A549 (cell line): ENCODE results near the gene RNU5D-1. TPM values are rescaled to one million over a fixed set of nuclear protein-coding genes. Genes with fewer than 3 reads are reported as not detected.

Source experiments
- ATAC-seq, 2 experiments: fragments of 200-7000 bp in 1 of 2; fragments of >200 bp in 1 of 2; cut with Nextera tagmentation in 1 of 2; cut with Tn5 transposase in 1 of 2; 3 replicates each; pipeline versions ENCODE4 v1.8.0 to v1.9.1; 2018 to 2020; ENCODE audit warnings: mild to moderate bottlenecking in 1 of 2, moderate library complexity in 1 of 2
- CTCF ChIA-PET: fragments of 300-600 bp; sonication (Branson Sonifier 250); formaldehyde crosslinking; extraction: SDS; loops from one replicate; lab custom pipeline; 2021; ENCODE audit warnings: antibody characterized with exemption, inconsistent platforms; lab: Yijun Ruan, JAX
- POLR2A ChIA-PET: fragments of 350-600 bp; formaldehyde crosslinking; extraction: SDS; loops from one replicate; lab custom pipeline; 2021; ENCODE audit warnings: antibody characterized with exemption, inconsistent platforms; lab: Yijun Ruan, JAX
- DNase-seq, 2 experiments: peaks; one replicate each; pipeline versions ENCODE4 v3.0.0 to v3.0.0-alpha.2; 2011 to 2016; ENCODE audit warnings: low read depth in 1 of 2, low spot score in 1 of 2
- FAIRE-seq: peaks from 2 replicates; lab custom pipeline; 2011; peaks lifted over from hg19 to GRCh38; lab: Jason Lieb, UNC
- H3K27ac ChIP-seq, 2 experiments: fragments of >200 bp; sonication (Bioruptor Twin); formaldehyde crosslinking; 3 replicates each; pipeline ENCODE4 v1.5.1; 2016 to 2017
- H3K4me1 ChIP-seq: fragments of >200 bp; sonication (Bioruptor Twin); formaldehyde crosslinking; 3 replicates; pipeline ENCODE4 v1.6.1; 2016
- H3K4me2 ChIP-seq: fragments of >200 bp; sonication (Bioruptor Twin); formaldehyde crosslinking; 3 replicates; pipeline ENCODE4 v1.6.1; 2016
- H3K4me3 ChIP-seq: fragments of >200 bp; sonication (Bioruptor Twin); formaldehyde crosslinking; 3 replicates; pipeline ENCODE4 v1.5.1; 2016
- H3K9me3 ChIP-seq: fragments of >200 bp; sonication (Bioruptor Twin); formaldehyde crosslinking; 3 replicates; pipeline ENCODE4 v1.6.1; 2016
- CHD4 ChIP-seq: fragments of 200-600 bp; sonication (generic); IDR thresholded peaks from 2 replicates; pipeline ENCODE4 v1.6.1; 2016; ENCODE audit warnings: antibody characterized with exemption, mild to moderate bottlenecking, borderline replicate concordance
- EHMT2 ChIP-seq: fragments of 200-600 bp; sonication (generic); IDR thresholded peaks from 2 replicates; pipeline ENCODE4 v1.6.1; 2016; ENCODE audit warnings: antibody characterized with exemption, low read depth, mild to moderate bottlenecking, moderate library complexity
- GATA3 ChIP-seq: IDR thresholded peaks from 2 replicates; pipeline ENCODE4 v1.6.1; 2012; ENCODE audit warnings: borderline replicate concordance
- HOXB5 ChIP-seq: fragments of 250-450 bp; sonication (Bioruptor Pico); IDR thresholded peaks from 2 replicates; pipeline ENCODE4 v1.5.0; 2020; ENCODE audit warnings: mild to moderate bottlenecking, moderate library complexity
- JUN ChIP-seq, 2 experiments: fragments of >200 bp; sonication (Bioruptor Twin); formaldehyde crosslinking; IDR thresholded peaks; 2 replicates in 1 of 2; 3 replicates in 1 of 2; pipeline ENCODE4 v1.6.1; 2016 to 2017
- KDM1A ChIP-seq: fragments of 200-600 bp; sonication (generic); IDR thresholded peaks from 2 replicates; pipeline ENCODE4 v1.6.1; 2016; ENCODE audit warnings: low read depth, mild to moderate bottlenecking
- KDM5A ChIP-seq: fragments of 200-600 bp; sonication (generic); IDR thresholded peaks from 2 replicates; pipeline ENCODE4 v1.6.1; 2016; ENCODE audit warnings: antibody characterized with exemption, mild to moderate bottlenecking
- MAFK ChIP-seq: fragments of 450-650 bp; IDR thresholded peaks from 2 replicates; pipeline ENCODE4 v1.6.1; 2014; ENCODE audit not compliant: partially characterized antibody
- MYC ChIP-seq: IDR thresholded peaks from 2 replicates; pipeline ENCODE4 v1.6.1; 2012; ENCODE audit warnings: mild to moderate bottlenecking, inconsistent platforms, low read length, improper control_type of control experiment, borderline replicate concordance
- PHF8 ChIP-seq: fragments of 200-600 bp; sonication (generic); IDR thresholded peaks from 2 replicates; pipeline ENCODE4 v1.6.1; 2016; ENCODE audit warnings: low read depth, mild to moderate bottlenecking, antibody characterized with exemption, moderate library complexity, borderline replicate concordance
- POLR2A ChIP-seq: IDR thresholded peaks from 2 replicates; pipeline ENCODE4 v1.6.1; 2012; ENCODE audit warnings: mild to moderate bottlenecking, low read length
- TP53 ChIP-seq: fragments of 250-450 bp; sonication (Bioruptor Pico); IDR thresholded peaks from 2 replicates; pipeline ENCODE4 v1.5.0; 2021; ENCODE audit warnings: mild to moderate bottlenecking, moderate library complexity
- ZFP36 ChIP-seq: fragments of 450-650 bp; IDR thresholded peaks from 2 replicates; pipeline ENCODE4 v1.6.1; 2014; ENCODE audit warnings: borderline replicate concordance; ENCODE audit not compliant: partially characterized antibody
- ZNF302 ChIP-seq: fragments of 250-450 bp; sonication (Bioruptor Pico); IDR thresholded peaks from 2 replicates; pipeline ENCODE4 v1.9.0; 2021; ENCODE audit warnings: inconsistent platforms, mild to moderate bottlenecking, moderate library complexity
- WGBS: methylation state at CpG from one replicate; pipeline ENCODE4 v1.1.6; 2017; ENCODE audit errors: missing lambda C conversion rate; 5-methylcytosine and 5-hydroxymethylcytosine counted together
- polyA plus RNA-seq, 4 experiments: library from polyadenylated mRNA; depleted of rRNA in 3 of 4; stranded (reverse); fragments of >200 nt; fragmentation: RNase III in 1 of 4; extraction: RNeasy Plus Mini Kit Qiagen cat#74134 plus additional on column Dnase treatment in 1 of 4; gene quantifications; 2 replicates in 3 of 4; 3 replicates in 1 of 4; pipeline ENCODE4 v1.2.3, GENCODE V29; 2011 to 2017
- TF ChIP-seq, protein P1 (sequence below): fragments of 150-350 bp; IDR thresholded peaks from 2 replicates; pipeline ENCODE4 v1.6.1; 2014; ENCODE audit warnings: low read depth, mild to moderate bottlenecking, low read length
- TF ChIP-seq, protein P2 (sequence below): fragments of 200-600 bp; sonication (generic); IDR thresholded peaks from 2 replicates; pipeline ENCODE4 v1.6.1; 2016; ENCODE audit warnings: antibody characterized with exemption, mild to moderate bottlenecking, moderate library complexity
- TF ChIP-seq, protein P3 (sequence below): fragments of 250-450 bp; sonication (Bioruptor Pico); IDR thresholded peaks from 2 replicates; pipeline ENCODE4 v1.5.0; 2021; ENCODE audit warnings: mild to moderate bottlenecking, moderate library complexity, borderline replicate concordance
- TF ChIP-seq, protein P4 (sequence below): IDR thresholded peaks from 2 replicates; pipeline ENCODE4 v1.6.1; 2012
- TF ChIP-seq, protein P5 (sequence below): fragments of >200 bp; sonication (Bioruptor Twin); formaldehyde crosslinking; IDR thresholded peaks from 3 replicates; pipeline ENCODE4 v1.6.1; 2016
- TF ChIP-seq, protein P6 (sequence below): fragments of 250-450 bp; sonication (Bioruptor Pico); IDR thresholded peaks from 2 replicates; pipeline ENCODE4 v1.5.0; 2020; ENCODE audit warnings: low read depth, mild to moderate bottlenecking, moderate library complexity

Gene RNU5D-1
- polyA plus RNA-seq, 2 of the 4 experiments (the other 2 are of a cell fraction) = not detected

DNA sequence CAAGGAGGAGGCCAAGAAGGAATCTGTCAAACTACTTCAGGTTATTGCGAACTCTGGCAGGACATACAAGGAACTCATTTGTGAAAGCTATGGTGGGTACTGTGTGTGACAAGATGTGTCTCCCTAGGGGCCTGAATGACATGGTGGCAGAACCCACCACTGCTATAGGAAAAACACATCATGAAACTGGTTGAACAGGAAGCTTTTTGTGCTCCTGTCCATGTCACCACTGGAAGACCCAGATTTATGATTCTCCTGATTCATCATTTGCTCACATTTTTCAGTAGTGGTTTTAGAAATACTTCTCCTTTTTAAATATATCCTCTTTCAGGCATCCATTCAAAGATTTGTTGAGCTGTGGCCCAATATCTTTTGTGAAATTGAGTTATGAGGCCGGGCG is 32.8 kb downstream of the RNU5D-1 start:
- ChIA-PET POLR2A (interaction anchor here (1.9 kb wide), 1 partner anchor 23 kb away, joined by 8 read pairs; no protein-coding TSS in a partner anchor), CTCF (interaction anchor here (1.1 to 2.0 kb wide), 4 partner anchors 10 to 26 kb away, joined by 3 to 7 read pairs (median 5); no protein-coding TSS in a partner anchor)
- 83% methylated on average over 3 of the region's 3 CpGs for WGBS
- Histone ChIP-seq H3K27ac (no peak overlapping the region), H3K4me1 (peaks cover 13% of the 10 kb centered on the region), H3K4me2 (no peak overlapping the region), H3K9me3 (no peaks in the 10 kb centered on the region), H3K4me3 (no peak overlapping the region)
- DNase-seq (no peak), FAIRE-seq (no peak), ATAC-seq (no peak)
- TF ChIP-seq, protein P1, sequence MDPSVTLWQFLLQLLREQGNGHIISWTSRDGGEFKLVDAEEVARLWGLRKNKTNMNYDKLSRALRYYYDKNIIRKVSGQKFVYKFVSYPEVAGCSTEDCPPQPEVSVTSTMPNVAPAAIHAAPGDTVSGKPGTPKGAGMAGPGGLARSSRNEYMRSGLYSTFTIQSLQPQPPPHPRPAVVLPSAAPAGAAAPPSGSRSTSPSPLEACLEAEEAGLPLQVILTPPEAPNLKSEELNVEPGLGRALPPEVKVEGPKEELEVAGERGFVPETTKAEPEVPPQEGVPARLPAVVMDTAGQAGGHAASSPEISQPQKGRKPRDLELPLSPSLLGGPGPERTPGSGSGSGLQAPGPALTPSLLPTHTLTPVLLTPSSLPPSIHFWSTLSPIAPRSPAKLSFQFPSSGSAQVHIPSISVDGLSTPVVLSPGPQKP = no peak
- TF ChIP-seq, protein P2, sequence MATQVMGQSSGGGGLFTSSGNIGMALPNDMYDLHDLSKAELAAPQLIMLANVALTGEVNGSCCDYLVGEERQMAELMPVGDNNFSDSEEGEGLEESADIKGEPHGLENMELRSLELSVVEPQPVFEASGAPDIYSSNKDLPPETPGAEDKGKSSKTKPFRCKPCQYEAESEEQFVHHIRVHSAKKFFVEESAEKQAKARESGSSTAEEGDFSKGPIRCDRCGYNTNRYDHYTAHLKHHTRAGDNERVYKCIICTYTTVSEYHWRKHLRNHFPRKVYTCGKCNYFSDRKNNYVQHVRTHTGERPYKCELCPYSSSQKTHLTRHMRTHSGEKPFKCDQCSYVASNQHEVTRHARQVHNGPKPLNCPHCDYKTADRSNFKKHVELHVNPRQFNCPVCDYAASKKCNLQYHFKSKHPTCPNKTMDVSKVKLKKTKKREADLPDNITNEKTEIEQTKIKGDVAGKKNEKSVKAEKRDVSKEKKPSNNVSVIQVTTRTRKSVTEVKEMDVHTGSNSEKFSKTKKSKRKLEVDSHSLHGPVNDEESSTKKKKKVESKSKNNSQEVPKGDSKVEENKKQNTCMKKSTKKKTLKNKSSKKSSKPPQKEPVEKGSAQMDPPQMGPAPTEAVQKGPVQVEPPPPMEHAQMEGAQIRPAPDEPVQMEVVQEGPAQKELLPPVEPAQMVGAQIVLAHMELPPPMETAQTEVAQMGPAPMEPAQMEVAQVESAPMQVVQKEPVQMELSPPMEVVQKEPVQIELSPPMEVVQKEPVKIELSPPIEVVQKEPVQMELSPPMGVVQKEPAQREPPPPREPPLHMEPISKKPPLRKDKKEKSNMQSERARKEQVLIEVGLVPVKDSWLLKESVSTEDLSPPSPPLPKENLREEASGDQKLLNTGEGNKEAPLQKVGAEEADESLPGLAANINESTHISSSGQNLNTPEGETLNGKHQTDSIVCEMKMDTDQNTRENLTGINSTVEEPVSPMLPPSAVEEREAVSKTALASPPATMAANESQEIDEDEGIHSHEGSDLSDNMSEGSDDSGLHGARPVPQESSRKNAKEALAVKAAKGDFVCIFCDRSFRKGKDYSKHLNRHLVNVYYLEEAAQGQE = no peak
- no peak for TF ChIP-seq JUN (IDR thresholded peaks at IDR 0.05)
- TF ChIP-seq, protein P3, sequence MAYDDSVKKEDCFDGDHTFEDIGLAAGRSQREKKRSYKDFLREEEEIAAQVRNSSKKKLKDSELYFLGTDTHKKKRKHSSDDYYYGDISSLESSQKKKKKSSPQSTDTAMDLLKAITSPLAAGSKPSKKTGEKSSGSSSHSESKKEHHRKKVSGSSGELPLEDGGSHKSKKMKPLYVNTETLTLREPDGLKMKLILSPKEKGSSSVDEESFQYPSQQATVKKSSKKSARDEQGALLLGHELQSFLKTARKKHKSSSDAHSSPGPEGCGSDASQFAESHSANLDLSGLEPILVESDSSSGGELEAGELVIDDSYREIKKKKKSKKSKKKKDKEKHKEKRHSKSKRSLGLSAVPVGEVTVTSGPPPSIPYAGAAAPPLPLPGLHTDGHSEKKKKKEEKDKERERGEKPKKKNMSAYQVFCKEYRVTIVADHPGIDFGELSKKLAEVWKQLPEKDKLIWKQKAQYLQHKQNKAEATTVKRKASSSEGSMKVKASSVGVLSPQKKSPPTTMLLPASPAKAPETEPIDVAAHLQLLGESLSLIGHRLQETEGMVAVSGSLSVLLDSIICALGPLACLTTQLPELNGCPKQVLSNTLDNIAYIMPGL (CRISPR knock-in tag) = no peak
- TF ChIP-seq, all 56 proteins: peak for 0

DNA sequence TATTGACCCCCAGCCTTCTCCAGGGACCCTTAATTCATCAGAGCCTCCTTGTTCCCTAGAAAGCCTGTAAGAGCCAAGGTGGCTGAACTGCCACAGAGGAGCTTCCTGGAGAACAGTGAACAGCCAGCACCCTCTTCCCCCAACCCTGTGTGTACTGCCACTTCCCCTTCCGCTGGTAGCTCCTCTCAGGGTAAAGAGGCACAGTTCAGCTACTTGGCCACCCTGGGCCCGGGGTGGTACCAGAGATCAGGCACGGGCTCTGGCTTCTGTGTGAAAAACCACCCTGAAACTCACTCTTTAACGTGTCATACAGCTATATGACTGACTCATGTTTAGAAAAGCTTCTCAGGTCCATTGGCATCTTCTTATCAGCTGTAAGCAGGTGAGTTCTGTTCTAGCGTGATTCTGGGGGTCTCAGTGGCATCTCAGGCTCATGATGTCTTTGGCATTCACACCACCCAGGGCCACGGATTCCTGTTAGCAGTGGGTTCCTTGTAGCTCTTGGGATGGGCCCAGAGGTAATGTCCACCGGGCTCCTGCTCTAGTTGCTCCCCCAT is 34.1 kb downstream of the RNU5D-1 start:
- Histone ChIP-seq H3K9me3 (no peaks in the 10 kb centered on the region), H3K4me3 (no peak overlapping the region), H3K4me2 (no peak overlapping the region), H3K4me1 (peaks cover 13% of the 10 kb centered on the region)
- WGBS = 49% methylated on average over 6 of the region's 7 CpGs
- DNase-seq (no peak), ATAC-seq (no peak), FAIRE-seq (no peak)
- CTCF ChIA-PET = interaction anchor here (0.6 to 1.6 kb wide), 5 partner anchors 11 to 463 kb away, joined by 3 to 6 read pairs (median 3); no protein-coding TSS in a partner anchor
- POLR2A ChIA-PET = interaction anchor here (1.9 kb wide), 1 partner anchor 25 kb away, joined by 8 read pairs; no protein-coding TSS in a partner anchor
- no peak for TF ChIP-seq PHF8
- TF ChIP-seq, protein P4, sequence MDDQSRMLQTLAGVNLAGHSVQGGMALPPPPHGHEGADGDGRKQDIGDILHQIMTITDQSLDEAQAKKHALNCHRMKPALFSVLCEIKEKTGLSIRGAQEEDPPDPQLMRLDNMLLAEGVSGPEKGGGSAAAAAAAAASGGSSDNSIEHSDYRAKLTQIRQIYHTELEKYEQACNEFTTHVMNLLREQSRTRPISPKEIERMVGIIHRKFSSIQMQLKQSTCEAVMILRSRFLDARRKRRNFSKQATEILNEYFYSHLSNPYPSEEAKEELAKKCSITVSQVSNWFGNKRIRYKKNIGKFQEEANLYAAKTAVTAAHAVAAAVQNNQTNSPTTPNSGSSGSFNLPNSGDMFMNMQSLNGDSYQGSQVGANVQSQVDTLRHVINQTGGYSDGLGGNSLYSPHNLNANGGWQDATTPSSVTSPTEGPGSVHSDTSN = no peak
- TF ChIP-seq, protein P5, sequence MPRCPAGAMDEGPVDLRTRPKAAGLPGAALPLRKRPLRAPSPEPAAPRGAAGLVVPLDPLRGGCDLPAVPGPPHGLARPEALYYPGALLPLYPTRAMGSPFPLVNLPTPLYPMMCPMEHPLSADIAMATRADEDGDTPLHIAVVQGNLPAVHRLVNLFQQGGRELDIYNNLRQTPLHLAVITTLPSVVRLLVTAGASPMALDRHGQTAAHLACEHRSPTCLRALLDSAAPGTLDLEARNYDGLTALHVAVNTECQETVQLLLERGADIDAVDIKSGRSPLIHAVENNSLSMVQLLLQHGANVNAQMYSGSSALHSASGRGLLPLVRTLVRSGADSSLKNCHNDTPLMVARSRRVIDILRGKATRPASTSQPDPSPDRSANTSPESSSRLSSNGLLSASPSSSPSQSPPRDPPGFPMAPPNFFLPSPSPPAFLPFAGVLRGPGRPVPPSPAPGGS = no peak
- TF ChIP-seq JUN (IDR thresholded peaks at IDR 0.05) = no peak
- no peak for TF ChIP-seq GATA3
- TF ChIP-seq KDM1A = no peak
- TF ChIP-seq MAFK = no peak
- TF ChIP-seq, protein P6, sequence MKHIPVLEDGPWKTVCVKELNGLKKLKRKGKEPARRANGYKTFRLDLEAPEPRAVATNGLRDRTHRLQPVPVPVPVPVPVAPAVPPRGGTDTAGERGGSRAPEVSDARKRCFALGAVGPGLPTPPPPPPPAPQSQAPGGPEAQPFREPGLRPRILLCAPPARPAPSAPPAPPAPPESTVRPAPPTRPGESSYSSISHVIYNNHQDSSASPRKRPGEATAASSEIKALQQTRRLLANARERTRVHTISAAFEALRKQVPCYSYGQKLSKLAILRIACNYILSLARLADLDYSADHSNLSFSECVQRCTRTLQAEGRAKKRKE (CRISPR knock-in tag) = no peak
- TF ChIP-seq CHD4 = no peak
- no peak for TF ChIP-seq POLR2A
- no peak for TF ChIP-seq ZFP36
- TF ChIP-seq TP53 (CRISPR knock-in tag) = no peak
- no peak for TF ChIP-seq KDM5A
- TF ChIP-seq, protein P3 (CRISPR knock-in tag) = no peak
- TF ChIP-seq MYC = no peak
- no peak for TF ChIP-seq ZNF302
- TF ChIP-seq HOXB5 (CRISPR knock-in tag) = no peak
- no peak for TF ChIP-seq EHMT2
- TF ChIP-seq, all 56 proteins: peak for 0
- no peak overlapping the region for H3K27ac ChIP-seq
